Measurements from ENCODE around the gene COL5A1. TPM values are rescaled to one million over a fixed set of nuclear protein-coding genes. Genes with fewer than 3 reads are reported as not detected.

Gene COL5A1
- total RNA-seq, 1 donor from 2014 or later = 87.7 TPM

GRCh38 chr9:134827993-134828392 is 186.4 kb downstream of the COL5A1 start:
- Histone ChIP-seq H3K4me3 (ENCODE audit: low read depth, low read length) (no peak overlapping the region), H3K36me3 (ENCODE audit: control insufficient read depth, insufficient read depth, low read length) (no peaks in the 10 kb centered on the region), H3K27me3 (ENCODE audit: control insufficient read depth, insufficient read depth, low read length) (no peaks in the 10 kb centered on the region)
- TF ChIP-seq, protein P1, sequence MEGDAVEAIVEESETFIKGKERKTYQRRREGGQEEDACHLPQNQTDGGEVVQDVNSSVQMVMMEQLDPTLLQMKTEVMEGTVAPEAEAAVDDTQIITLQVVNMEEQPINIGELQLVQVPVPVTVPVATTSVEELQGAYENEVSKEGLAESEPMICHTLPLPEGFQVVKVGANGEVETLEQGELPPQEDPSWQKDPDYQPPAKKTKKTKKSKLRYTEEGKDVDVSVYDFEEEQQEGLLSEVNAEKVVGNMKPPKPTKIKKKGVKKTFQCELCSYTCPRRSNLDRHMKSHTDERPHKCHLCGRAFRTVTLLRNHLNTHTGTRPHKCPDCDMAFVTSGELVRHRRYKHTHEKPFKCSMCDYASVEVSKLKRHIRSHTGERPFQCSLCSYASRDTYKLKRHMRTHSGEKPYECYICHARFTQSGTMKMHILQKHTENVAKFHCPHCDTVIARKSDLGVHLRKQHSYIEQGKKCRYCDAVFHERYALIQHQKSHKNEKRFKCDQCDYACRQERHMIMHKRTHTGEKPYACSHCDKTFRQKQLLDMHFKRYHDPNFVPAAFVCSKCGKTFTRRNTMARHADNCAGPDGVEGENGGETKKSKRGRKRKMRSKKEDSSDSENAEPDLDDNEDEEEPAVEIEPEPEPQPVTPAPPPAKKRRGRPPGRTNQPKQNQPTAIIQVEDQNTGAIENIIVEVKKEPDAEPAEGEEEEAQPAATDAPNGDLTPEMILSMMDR (IDR thresholded peaks at IDR 0.05; ENCODE audit: insufficient read depth, low read length, poor library complexity, severe bottlenecking) = no peak
- DNase-seq (ENCODE audit: low read depth) = no peak

- TF ChIP-seq, protein P1 (IDR thresholded peaks at IDR 0.05; ENCODE audit: insufficient read depth, low read length, poor library complexity, severe bottlenecking) = no peak
- H3K27me3 ChIP-seq (ENCODE audit: control insufficient read depth, insufficient read depth, low read length) = no peaks in the 10 kb centered on the region
- no peaks in the 10 kb centered on the region for H3K36me3 ChIP-seq (ENCODE audit: control insufficient read depth, insufficient read depth, low read length)
Observed at GRCh38 chr9:134828892-134829291, 187.3 kb downstream of the COL5A1 start.

GRCh38 chr9:134829356-134829937 is 187.8 kb downstream of the COL5A1 start:
- no peak for DNase-seq (ENCODE audit: low read depth)
- H3K36me3 ChIP-seq (ENCODE audit: control insufficient read depth, insufficient read depth, low read length) = no peaks in the 10 kb centered on the region
- TF ChIP-seq, protein P1 (IDR thresholded peaks at IDR 0.05; ENCODE audit: insufficient read depth, low read length, poor library complexity, severe bottlenecking) = no peak
- H3K4me3 ChIP-seq (ENCODE audit: low read depth, low read length) = no peak overlapping the region
- H3K27me3 ChIP-seq (ENCODE audit: control insufficient read depth, insufficient read depth, low read length) = no peaks in the 10 kb centered on the region

More at GRCh38 chr9:134828892-134829291, 187.3 kb downstream of the COL5A1 start:
- H3K4me3 ChIP-seq (ENCODE audit: low read depth, low read length) = no peak overlapping the region
- no peak for DNase-seq (ENCODE audit: low read depth)

- TF ChIP-seq, protein P1 (IDR thresholded peaks at IDR 0.05; ENCODE audit: insufficient read depth, low read length, poor library complexity, severe bottlenecking) = no peak
- Histone ChIP-seq H3K36me3 (ENCODE audit: control insufficient read depth, insufficient read depth, low read length) (no peaks in the 10 kb centered on the region), H3K27me3 (ENCODE audit: control insufficient read depth, insufficient read depth, low read length) (no peaks in the 10 kb centered on the region), H3K4me3 (ENCODE audit: low read depth, low read length) (no peak overlapping the region)
- DNase-seq (ENCODE audit: low read depth) = no peak
Observed at GRCh38 chr9:134830126-134830525, 188.5 kb downstream of the COL5A1 start.

- no peak for DNase-seq (ENCODE audit: low read depth)
- TF ChIP-seq, protein P1 (IDR thresholded peaks at IDR 0.05; ENCODE audit: insufficient read depth, low read length, poor library complexity, severe bottlenecking) = no peak
- Histone ChIP-seq H3K27me3 (ENCODE audit: control insufficient read depth, insufficient read depth, low read length) (no peaks in the 10 kb centered on the region), H3K36me3 (ENCODE audit: control insufficient read depth, insufficient read depth, low read length) (no peaks in the 10 kb centered on the region), H3K4me3 (ENCODE audit: low read depth, low read length) (no peak overlapping the region)
Observed at GRCh38 chr9:134830926-134831720, 189.5 kb downstream of the COL5A1 start.

Data from kidney epithelial cell (primary cell).